Measurements from ENCODE around the gene PLLP. TPM values are rescaled to one million over a fixed set of nuclear protein-coding genes. Genes with fewer than 3 reads are reported as not detected.

PLLP gene
- total and polyA plus RNA-seq, 9 of the 15 experiments (the other 6 are each of a cell fraction or from before 2014, with no cell fraction given): 0.09 to 0.96 (median 0.27) TPM

GRCh38 chr16:57262841-57263540 is 21.5 kb downstream of the PLLP start:
- H3K36me3 ChIP-seq (ENCODE audit: control insufficient read depth, insufficient read depth, low read length): no peaks in the 10 kb centered on the region
- no peak overlapping the region for H3K27ac ChIP-seq (ENCODE audit: extremely low read depth, low read depth, low read length)
- CTCF ChIA-PET (ENCODE audit: low intra/inter-chr PET ratio): no interaction called here
- H3K4me2 ChIP-seq (ENCODE audit: insufficient read depth, low read length): no peak overlapping the region
- DNase-seq (ENCODE audit: extremely low read depth in 1 of 4, low spot score in 3 of 4): no peak
- H3K9me1 ChIP-seq (ENCODE audit: control insufficient read depth, insufficient read depth, low read length): no peaks in the 10 kb centered on the region
- H3K79me2 ChIP-seq (ENCODE audit: control insufficient read depth, insufficient read depth, low read length): no peaks in the 10 kb centered on the region
- no peaks in the 10 kb centered on the region for H3K27me3 ChIP-seq (ENCODE audit: control insufficient read depth in 2 of 2, insufficient read depth in 2 of 2, low read length in 2 of 2)
- no TSS peak for BruUV-seq (replicated peaks)
- 51% methylated on average over 14 of the region's 17 CpGs for WGBS (ENCODE audit: insufficient coverage, low coverage, missing lambda C conversion rate)
- peak overlapping the region in 1 of 2 experiments; percentile 78; a peak in 2 of 4 replicates for H3K9ac ChIP-seq (ENCODE audit: insufficient read depth in 1 of 2, low read depth in 2 of 2, low read length in 2 of 2)
- in situ Hi-C loops (cut with MboI): no loop called here
- no peaks in the 10 kb centered on the region for H3K9me3 ChIP-seq (replicated peaks; ENCODE audit: control insufficient read depth, insufficient read depth, low read depth, low read length)
- POLR2A ChIA-PET: interaction anchor here (0.8 kb wide), 1 partner anchor 70 kb away, joined by 3 read pairs; no protein-coding TSS in a partner anchor
- peak overlapping the region; percentile 56 for H2AFZ ChIP-seq (ENCODE audit: low read depth, low read length)
- no peaks in the 10 kb centered on the region for H4K20me1 ChIP-seq (replicated peaks; ENCODE audit: control insufficient read depth, insufficient read depth, low read length)
- TF ChIP-seq ZFX (CRISPR knock-in tag; IDR thresholded peaks at IDR 0.05): 0 out of 2 replicates have a peak, but pooled peaks have one; percentile 11
- TF ChIP-seq TBP (optimal IDR thresholded peaks at IDR 0.05; ENCODE audit: low read depth, low read length): no peak
- no peak for FAIRE-seq
- H3K4me3 ChIP-seq: no peak overlapping the region
- intact Hi-C loops (cut with micrococcal nuclease): no loop called here
- no peak for ATAC-seq
- H3K4me1 ChIP-seq (replicated peaks in 1 of 2; ENCODE audit: control insufficient read depth in 2 of 2, insufficient read depth in 2 of 2, low read length in 2 of 2): peaks cover 32 to 40% of the 10 kb centered on the region in 2 experiments

- DNase-seq (ENCODE audit: extremely low read depth in 1 of 4, low spot score in 3 of 4): no peak
- POLR2A ChIA-PET: interaction anchor here (1.0 kb wide), 1 partner anchor 120 kb away, joined by 3 read pairs; no protein-coding TSS in a partner anchor
- Histone ChIP-seq H3K36me3 (ENCODE audit: control insufficient read depth, insufficient read depth, low read length) (no peaks in the 10 kb centered on the region), H3K27ac (ENCODE audit: extremely low read depth, low read depth, low read length) (no peak overlapping the region), H3K9ac (ENCODE audit: insufficient read depth in 1 of 2, low read depth in 2 of 2, low read length in 2 of 2) (no peak overlapping the region), H3K9me1 (ENCODE audit: control insufficient read depth, insufficient read depth, low read length) (no peaks in the 10 kb centered on the region), H3K4me1 (replicated peaks in 1 of 2; ENCODE audit: control insufficient read depth in 2 of 2, insufficient read depth in 2 of 2, low read length in 2 of 2) (peaks cover 27 to 42% of the 10 kb centered on the region in 2 experiments), H2AFZ (ENCODE audit: low read depth, low read length) (no peak overlapping the region), H4K20me1 (replicated peaks; ENCODE audit: control insufficient read depth, insufficient read depth, low read length) (no peaks in the 10 kb centered on the region), H3K9me3 (replicated peaks; ENCODE audit: control insufficient read depth, insufficient read depth, low read depth, low read length) (no peaks in the 10 kb centered on the region), H3K79me2 (ENCODE audit: control insufficient read depth, insufficient read depth, low read length) (no peaks in the 10 kb centered on the region), H3K4me3 (no peak overlapping the region), H3K4me2 (ENCODE audit: insufficient read depth, low read length) (no peak overlapping the region), H3K27me3 (ENCODE audit: control insufficient read depth in 2 of 2, insufficient read depth in 2 of 2, low read length in 2 of 2) (no peaks in the 10 kb centered on the region)
- CTCF ChIA-PET (ENCODE audit: low intra/inter-chr PET ratio): no interaction called here
- WGBS (ENCODE audit: insufficient coverage, low coverage, missing lambda C conversion rate): 59% methylated on average over 7 of the region's 9 CpGs
- in situ Hi-C loops (cut with MboI) (no loop called here), intact Hi-C loops (cut with micrococcal nuclease) (no loop called here)
- no peak for FAIRE-seq
- no TSS peak for BruUV-seq (replicated peaks)
- TF ChIP-seq PRDM10 (IDR thresholded peaks at IDR 0.05; ENCODE audit: partially characterized antibody) (no peak), MCM2 (IDR thresholded peaks at IDR 0.05; ENCODE audit: low read depth) (no peak), ZNF707 (CRISPR knock-in tag; conservative IDR thresholded peaks at IDR 0.05) (no peak), HDAC8 (tag; IDR thresholded peaks at IDR 0.05) (no peak), CBFA2T3 (IDR thresholded peaks at IDR 0.05) (0 out of 2 replicates have a peak, but pooled peaks have one; percentile 19), SMAD2 (IDR thresholded peaks at IDR 0.05; ENCODE audit: low read depth, low read length) (no peak), NCOA1 (IDR thresholded peaks at IDR 0.05; ENCODE audit: low read depth) (no peak)
- ATAC-seq: no peak
Measured at GRCh38 chr16:57261806-57262205, 22.7 kb downstream of the PLLP start.

Measured in K562 (cell line).